Nephron (organoid): ENCODE results near the gene SNX13.

Experiments
- H3K27ac Mint-ChIP-seq, 3 experiments: 2 replicates each; pipeline ENCODE4 v1.8.0; 2020; ENCODE audit warnings: mixed read lengths in 3 of 3, mild to moderate bottlenecking in 2 of 3, moderate library complexity in 1 of 3
- H3K27me3 Mint-ChIP-seq: 2 replicates; pipeline ENCODE4 v1.8.0; 2021; ENCODE audit warnings: low read depth, mild to moderate bottlenecking, moderate library complexity, mixed read lengths
- H3K36me3 Mint-ChIP-seq: 2 replicates; pipeline ENCODE4 v1.8.0; 2020; ENCODE audit warnings: low read depth, mixed read lengths
- H3K4me1 Mint-ChIP-seq: 2 replicates; pipeline ENCODE4 v1.8.0; 2020; ENCODE audit warnings: mixed read lengths
- H3K4me3 Mint-ChIP-seq, 3 experiments: 2 replicates each; pipeline ENCODE4 v1.8.0; 2020; ENCODE audit warnings: mild to moderate bottlenecking in 3 of 3, mixed read lengths in 3 of 3, moderate library complexity in 2 of 3
- H3K9me3 Mint-ChIP-seq: 2 replicates; pipeline ENCODE4 v1.8.0; 2020; ENCODE audit warnings: mixed read lengths
- CTCF ChIP-seq, 3 experiments: fragments of 200-600 bp; sonication (generic); IDR thresholded peaks; one replicate each; pipeline ENCODE4 v1.5.0; 2021; ENCODE audit warnings: antibody characterized with exemption in 3 of 3; ENCODE audit not compliant: unreplicated experiment in 3 of 3

The SNX13 gene

GRCh38 chr7:17937506-17938120, 2.7 kb downstream of the SNX13 start:
- Mint-ChIP-seq H3K9me3 (no peaks in the 10 kb centered on the region), H3K4me1 (peaks cover 34% of the 10 kb centered on the region), H3K27me3 (no peaks in the 10 kb centered on the region), H3K27ac (peak overlapping the region in 1 of 3 experiments; percentile 23), H3K4me3 (peak overlapping the region; percentile 100), H3K36me3 (no peaks in the 10 kb centered on the region)
- no peak for TF ChIP-seq CTCF (IDR thresholded peaks at IDR 0.05; ENCODE audit: unreplicated experiment in 3 of 3)

GRCh38 chr7:17936321-17936720, 4.0 kb downstream of the SNX13 start:
- TF ChIP-seq CTCF (IDR thresholded peaks at IDR 0.05; ENCODE audit: unreplicated experiment in 3 of 3), result no peak
- H3K9me3 Mint-ChIP-seq, result no peaks in the 10 kb centered on the region
- peaks cover 33% of the 10 kb centered on the region for H3K4me1 Mint-ChIP-seq
- H3K27ac Mint-ChIP-seq, result no peak overlapping the region
- no peaks in the 10 kb centered on the region for H3K36me3 Mint-ChIP-seq
- no peaks in the 10 kb centered on the region for H3K27me3 Mint-ChIP-seq
- no peak overlapping the region for H3K4me3 Mint-ChIP-seq

GRCh38 chr7:17934612-17935240, 5.6 kb downstream of the SNX13 start:
- no peak overlapping the region for H3K4me3 Mint-ChIP-seq
- H3K27me3 Mint-ChIP-seq, result no peaks in the 10 kb centered on the region
- H3K4me1 Mint-ChIP-seq, result peaks cover 30% of the 10 kb centered on the region
- H3K27ac Mint-ChIP-seq, result no peak overlapping the region
- no peaks in the 10 kb centered on the region for H3K36me3 Mint-ChIP-seq
- no peak for TF ChIP-seq CTCF (IDR thresholded peaks at IDR 0.05; ENCODE audit: unreplicated experiment in 3 of 3)
- H3K9me3 Mint-ChIP-seq, result no peaks in the 10 kb centered on the region

- no peaks in the 10 kb centered on the region for H3K27me3 Mint-ChIP-seq
- H3K4me3 Mint-ChIP-seq, result no peak overlapping the region
- H3K4me1 Mint-ChIP-seq, result peaks cover 28% of the 10 kb centered on the region
- H3K9me3 Mint-ChIP-seq, result no peaks in the 10 kb centered on the region
- TF ChIP-seq CTCF (IDR thresholded peaks at IDR 0.05; ENCODE audit: unreplicated experiment in 3 of 3), result no peak
- H3K36me3 Mint-ChIP-seq, result no peaks in the 10 kb centered on the region
- no peak overlapping the region for H3K27ac Mint-ChIP-seq
These were observed 6.2 kb downstream of the SNX13 start for GRCh38 chr7:17934094-17934493.

GRCh38 chr7:17932770-17933169, 7.5 kb downstream of the SNX13 start:
- H3K9me3 Mint-ChIP-seq, result no peaks in the 10 kb centered on the region
- no peak for TF ChIP-seq CTCF (IDR thresholded peaks at IDR 0.05; ENCODE audit: unreplicated experiment in 3 of 3)
- peaks cover 14% of the 10 kb centered on the region for H3K4me1 Mint-ChIP-seq
- no peaks in the 10 kb centered on the region for H3K36me3 Mint-ChIP-seq
- H3K27me3 Mint-ChIP-seq, result no peaks in the 10 kb centered on the region
- H3K27ac Mint-ChIP-seq, result no peak overlapping the region
- H3K4me3 Mint-ChIP-seq, result no peak overlapping the region

- peaks cover 10% of the 10 kb centered on the region for H3K4me1 Mint-ChIP-seq
- TF ChIP-seq CTCF (IDR thresholded peaks at IDR 0.05; ENCODE audit: unreplicated experiment in 3 of 3), result no peak
- H3K4me3 Mint-ChIP-seq, result no peak overlapping the region
- no peaks in the 10 kb centered on the region for H3K27me3 Mint-ChIP-seq
- H3K27ac Mint-ChIP-seq, result no peak overlapping the region
- no peaks in the 10 kb centered on the region for H3K9me3 Mint-ChIP-seq
- H3K36me3 Mint-ChIP-seq, result no peaks in the 10 kb centered on the region
These were observed 9.2 kb downstream of the SNX13 start for GRCh38 chr7:17931069-17931468.
